Measurements from ENCODE around the gene PTPN3.

DNA sequence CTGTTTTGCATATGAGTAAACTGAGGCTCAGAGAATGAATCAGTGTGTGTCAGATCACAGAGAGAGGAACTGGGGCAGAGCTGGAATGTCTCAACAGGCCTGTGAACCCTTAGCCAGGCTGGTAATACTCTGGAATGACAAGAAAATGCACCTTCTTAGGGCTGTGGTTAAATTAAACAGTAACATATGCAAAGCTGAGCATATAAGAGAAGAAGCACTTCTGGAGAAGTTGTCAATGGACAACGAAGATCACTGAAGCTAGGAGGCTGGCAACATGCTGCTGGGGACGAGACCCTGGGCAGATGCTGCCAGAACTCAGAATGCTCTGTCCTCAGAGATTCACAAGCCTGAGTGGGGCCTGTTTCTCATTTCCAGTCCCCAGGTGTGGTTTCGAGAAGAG, 112.6 kb downstream of the PTPN3 start:
- TF ChIP-seq ZNF331 (CRISPR knock-in tag; IDR thresholded peaks at IDR 0.05; ENCODE audit: low read depth) (no peak), EZH2 (IDR thresholded peaks at IDR 0.05; ENCODE audit: low read depth, unreplicated experiment) (no peak), POLR2AphosphoS5 (IDR thresholded peaks at IDR 0.05; ENCODE audit: low read depth) (no peak), JUNB (IDR thresholded peaks at IDR 0.05; ENCODE audit: unreplicated experiment) (no peak), EZH2phosphoT487 (IDR thresholded peaks at IDR 0.05; ENCODE audit: unreplicated experiment) (no peak), CREB1 (CRISPR knock-in tag; IDR thresholded peaks at IDR 0.05; ENCODE audit: low read depth) (no peak), STAT1 (IDR thresholded peaks at IDR 0.05; ENCODE audit: unreplicated experiment) (no peak), NANOG (IDR thresholded peaks at IDR 0.05; ENCODE audit: borderline replicate concordance) (no peak), ZNF114 (CRISPR knock-in tag; IDR thresholded peaks at IDR 0.05) (no peak)
- TF ChIP-seq, protein P1, sequence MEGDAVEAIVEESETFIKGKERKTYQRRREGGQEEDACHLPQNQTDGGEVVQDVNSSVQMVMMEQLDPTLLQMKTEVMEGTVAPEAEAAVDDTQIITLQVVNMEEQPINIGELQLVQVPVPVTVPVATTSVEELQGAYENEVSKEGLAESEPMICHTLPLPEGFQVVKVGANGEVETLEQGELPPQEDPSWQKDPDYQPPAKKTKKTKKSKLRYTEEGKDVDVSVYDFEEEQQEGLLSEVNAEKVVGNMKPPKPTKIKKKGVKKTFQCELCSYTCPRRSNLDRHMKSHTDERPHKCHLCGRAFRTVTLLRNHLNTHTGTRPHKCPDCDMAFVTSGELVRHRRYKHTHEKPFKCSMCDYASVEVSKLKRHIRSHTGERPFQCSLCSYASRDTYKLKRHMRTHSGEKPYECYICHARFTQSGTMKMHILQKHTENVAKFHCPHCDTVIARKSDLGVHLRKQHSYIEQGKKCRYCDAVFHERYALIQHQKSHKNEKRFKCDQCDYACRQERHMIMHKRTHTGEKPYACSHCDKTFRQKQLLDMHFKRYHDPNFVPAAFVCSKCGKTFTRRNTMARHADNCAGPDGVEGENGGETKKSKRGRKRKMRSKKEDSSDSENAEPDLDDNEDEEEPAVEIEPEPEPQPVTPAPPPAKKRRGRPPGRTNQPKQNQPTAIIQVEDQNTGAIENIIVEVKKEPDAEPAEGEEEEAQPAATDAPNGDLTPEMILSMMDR (conservative IDR thresholded peaks at IDR 0.05; ENCODE audit: low read depth in 2 of 2), result no peak
- TF ChIP-seq, protein P2, sequence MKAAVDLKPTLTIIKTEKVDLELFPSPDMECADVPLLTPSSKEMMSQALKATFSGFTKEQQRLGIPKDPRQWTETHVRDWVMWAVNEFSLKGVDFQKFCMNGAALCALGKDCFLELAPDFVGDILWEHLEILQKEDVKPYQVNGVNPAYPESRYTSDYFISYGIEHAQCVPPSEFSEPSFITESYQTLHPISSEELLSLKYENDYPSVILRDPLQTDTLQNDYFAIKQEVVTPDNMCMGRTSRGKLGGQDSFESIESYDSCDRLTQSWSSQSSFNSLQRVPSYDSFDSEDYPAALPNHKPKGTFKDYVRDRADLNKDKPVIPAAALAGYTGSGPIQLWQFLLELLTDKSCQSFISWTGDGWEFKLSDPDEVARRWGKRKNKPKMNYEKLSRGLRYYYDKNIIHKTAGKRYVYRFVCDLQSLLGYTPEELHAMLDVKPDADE (IDR thresholded peaks at IDR 0.05), result no peak
- TF ChIP-seq, protein P3, sequence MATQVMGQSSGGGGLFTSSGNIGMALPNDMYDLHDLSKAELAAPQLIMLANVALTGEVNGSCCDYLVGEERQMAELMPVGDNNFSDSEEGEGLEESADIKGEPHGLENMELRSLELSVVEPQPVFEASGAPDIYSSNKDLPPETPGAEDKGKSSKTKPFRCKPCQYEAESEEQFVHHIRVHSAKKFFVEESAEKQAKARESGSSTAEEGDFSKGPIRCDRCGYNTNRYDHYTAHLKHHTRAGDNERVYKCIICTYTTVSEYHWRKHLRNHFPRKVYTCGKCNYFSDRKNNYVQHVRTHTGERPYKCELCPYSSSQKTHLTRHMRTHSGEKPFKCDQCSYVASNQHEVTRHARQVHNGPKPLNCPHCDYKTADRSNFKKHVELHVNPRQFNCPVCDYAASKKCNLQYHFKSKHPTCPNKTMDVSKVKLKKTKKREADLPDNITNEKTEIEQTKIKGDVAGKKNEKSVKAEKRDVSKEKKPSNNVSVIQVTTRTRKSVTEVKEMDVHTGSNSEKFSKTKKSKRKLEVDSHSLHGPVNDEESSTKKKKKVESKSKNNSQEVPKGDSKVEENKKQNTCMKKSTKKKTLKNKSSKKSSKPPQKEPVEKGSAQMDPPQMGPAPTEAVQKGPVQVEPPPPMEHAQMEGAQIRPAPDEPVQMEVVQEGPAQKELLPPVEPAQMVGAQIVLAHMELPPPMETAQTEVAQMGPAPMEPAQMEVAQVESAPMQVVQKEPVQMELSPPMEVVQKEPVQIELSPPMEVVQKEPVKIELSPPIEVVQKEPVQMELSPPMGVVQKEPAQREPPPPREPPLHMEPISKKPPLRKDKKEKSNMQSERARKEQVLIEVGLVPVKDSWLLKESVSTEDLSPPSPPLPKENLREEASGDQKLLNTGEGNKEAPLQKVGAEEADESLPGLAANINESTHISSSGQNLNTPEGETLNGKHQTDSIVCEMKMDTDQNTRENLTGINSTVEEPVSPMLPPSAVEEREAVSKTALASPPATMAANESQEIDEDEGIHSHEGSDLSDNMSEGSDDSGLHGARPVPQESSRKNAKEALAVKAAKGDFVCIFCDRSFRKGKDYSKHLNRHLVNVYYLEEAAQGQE (IDR thresholded peaks at IDR 0.05; ENCODE audit: unreplicated experiment), result no peak
- TF ChIP-seq, protein P4, sequence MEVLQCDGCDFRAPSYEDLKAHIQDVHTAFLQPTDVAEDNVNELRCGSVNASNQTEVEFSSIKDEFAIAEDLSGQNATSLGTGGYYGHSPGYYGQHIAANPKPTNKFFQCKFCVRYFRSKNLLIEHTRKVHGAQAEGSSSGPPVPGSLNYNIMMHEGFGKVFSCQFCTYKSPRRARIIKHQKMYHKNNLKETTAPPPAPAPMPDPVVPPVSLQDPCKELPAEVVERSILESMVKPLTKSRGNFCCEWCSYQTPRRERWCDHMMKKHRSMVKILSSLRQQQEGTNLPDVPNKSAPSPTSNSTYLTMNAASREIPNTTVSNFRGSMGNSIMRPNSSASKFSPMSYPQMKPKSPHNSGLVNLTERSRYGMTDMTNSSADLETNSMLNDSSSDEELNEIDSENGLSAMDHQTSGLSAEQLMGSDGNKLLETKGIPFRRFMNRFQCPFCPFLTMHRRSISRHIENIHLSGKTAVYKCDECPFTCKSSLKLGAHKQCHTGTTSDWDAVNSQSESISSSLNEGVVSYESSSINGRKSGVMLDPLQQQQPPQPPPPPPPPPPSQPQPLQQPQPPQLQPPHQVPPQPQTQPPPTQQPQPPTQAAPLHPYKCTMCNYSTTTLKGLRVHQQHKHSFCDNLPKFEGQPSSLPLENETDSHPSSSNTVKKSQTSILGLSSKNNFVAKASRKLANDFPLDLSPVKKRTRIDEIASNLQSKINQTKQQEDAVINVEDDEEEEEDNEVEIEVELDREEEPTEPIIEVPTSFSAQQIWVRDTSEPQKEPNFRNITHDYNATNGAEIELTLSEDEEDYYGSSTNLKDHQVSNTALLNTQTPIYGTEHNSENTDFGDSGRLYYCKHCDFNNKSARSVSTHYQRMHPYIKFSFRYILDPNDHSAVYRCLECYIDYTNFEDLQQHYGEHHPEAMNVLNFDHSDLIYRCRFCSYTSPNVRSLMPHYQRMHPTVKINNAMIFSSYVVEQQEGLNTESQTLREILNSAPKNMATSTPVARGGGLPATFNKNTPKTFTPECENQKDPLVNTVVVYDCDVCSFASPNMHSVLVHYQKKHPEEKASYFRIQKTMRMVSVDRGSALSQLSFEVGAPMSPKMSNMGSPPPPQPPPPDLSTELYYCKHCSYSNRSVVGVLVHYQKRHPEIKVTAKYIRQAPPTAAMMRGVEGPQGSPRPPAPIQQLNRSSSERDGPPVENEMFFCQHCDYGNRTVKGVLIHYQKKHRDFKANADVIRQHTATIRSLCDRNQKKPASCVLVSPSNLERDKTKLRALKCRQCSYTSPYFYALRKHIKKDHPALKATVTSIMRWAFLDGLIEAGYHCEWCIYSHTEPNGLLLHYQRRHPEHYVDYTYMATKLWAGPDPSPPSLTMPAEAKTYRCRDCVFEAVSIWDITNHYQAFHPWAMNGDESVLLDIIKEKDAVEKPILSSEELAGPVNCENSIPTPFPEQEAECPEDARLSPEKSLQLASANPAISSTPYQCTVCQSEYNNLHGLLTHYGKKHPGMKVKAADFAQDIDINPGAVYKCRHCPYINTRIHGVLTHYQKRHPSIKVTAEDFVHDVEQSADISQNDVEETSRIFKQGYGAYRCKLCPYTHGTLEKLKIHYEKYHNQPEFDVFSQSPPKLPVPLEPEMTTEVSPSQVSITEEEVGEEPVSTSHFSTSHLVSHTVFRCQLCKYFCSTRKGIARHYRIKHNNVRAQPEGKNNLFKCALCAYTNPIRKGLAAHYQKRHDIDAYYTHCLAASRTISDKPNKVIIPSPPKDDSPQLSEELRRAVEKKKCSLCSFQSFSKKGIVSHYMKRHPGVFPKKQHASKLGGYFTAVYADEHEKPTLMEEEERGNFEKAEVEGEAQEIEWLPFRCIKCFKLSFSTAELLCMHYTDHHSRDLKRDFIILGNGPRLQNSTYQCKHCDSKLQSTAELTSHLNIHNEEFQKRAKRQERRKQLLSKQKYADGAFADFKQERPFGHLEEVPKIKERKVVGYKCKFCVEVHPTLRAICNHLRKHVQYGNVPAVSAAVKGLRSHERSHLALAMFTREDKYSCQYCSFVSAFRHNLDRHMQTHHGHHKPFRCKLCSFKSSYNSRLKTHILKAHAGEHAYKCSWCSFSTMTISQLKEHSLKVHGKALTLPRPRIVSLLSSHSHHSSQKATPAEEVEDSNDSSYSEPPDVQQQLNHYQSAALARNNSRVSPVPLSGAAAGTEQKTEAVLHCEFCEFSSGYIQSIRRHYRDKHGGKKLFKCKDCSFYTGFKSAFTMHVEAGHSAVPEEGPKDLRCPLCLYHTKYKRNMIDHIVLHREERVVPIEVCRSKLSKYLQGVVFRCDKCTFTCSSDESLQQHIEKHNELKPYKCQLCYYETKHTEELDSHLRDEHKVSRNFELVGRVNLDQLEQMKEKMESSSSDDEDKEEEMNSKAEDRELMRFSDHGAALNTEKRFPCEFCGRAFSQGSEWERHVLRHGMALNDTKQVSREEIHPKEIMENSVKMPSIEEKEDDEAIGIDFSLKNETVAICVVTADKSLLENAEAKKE (CRISPR knock-in tag; IDR thresholded peaks at IDR 0.05), result no peak
